Chondrocyte (in vitro differentiated cells): ENCODE data around the gene PTPRN2. TPM values are rescaled to one million over a fixed set of nuclear protein-coding genes. Genes with fewer than 3 reads are reported as not detected.

Experiments used
- DNase-seq: peaks from one replicate; pipeline ENCODE4 v3.0.0; 2021; ENCODE audit warnings: mixed read lengths, low spot score
- H3K27ac Mint-ChIP-seq: one replicate; pipeline ENCODE4 v1.8.0; 2021; ENCODE audit warnings: mild to moderate bottlenecking, moderate library complexity, mixed read lengths; ENCODE audit not compliant: unreplicated experiment
- H3K27me3 Mint-ChIP-seq: 2 replicates; pipeline ENCODE4 v1.8.0; 2021; ENCODE audit warnings: low read depth, mixed read lengths
- H3K36me3 Mint-ChIP-seq: 2 replicates; pipeline ENCODE4 v1.8.0; 2021; ENCODE audit warnings: low read depth, mixed read lengths
- H3K4me1 Mint-ChIP-seq: 2 replicates; pipeline ENCODE4 v1.8.0; 2021; ENCODE audit warnings: low read depth, mild to moderate bottlenecking, mixed read lengths
- H3K4me3 Mint-ChIP-seq: one replicate; pipeline ENCODE4 v1.8.0; 2021; ENCODE audit warnings: mild to moderate bottlenecking, moderate library complexity, mixed read lengths; ENCODE audit not compliant: unreplicated experiment
- H3K9me3 Mint-ChIP-seq: 2 replicates; pipeline ENCODE4 v1.8.0; 2021; ENCODE audit warnings: low read depth, mixed read lengths
- total RNA-seq: library from RNA; stranded (reverse); gene quantifications from 3 replicates; pipeline ENCODE4 v1.2.1, GENCODE V29; 2021
- TF ChIP-seq, protein P1 (sequence below): fragments of 200-600 bp; sonication (generic); IDR thresholded peaks from 2 replicates; pipeline ENCODE4 v1.5.0; 2021; ENCODE audit warnings: antibody characterized with exemption, mild to moderate bottlenecking, moderate library complexity

The PTPRN2 gene
- total RNA-seq, 1 donor from 2014 or later: 0.30 TPM

DNA sequence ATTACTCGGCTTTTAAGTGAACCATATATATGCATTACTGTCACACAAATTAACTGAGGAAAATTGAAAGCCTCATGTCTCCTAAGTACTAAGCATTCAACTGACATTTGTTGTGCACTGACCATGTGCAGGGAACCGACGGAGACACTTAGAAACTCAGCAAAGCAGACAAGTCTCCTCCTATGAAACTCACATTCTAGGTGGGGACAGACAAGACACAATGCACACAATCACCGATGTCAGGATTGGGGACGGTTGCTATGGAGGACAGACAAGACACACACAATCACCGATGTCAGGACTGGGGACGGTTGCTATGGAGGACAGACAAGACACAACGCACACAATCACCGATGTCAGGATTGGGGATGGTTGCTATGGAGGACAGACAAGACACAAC, 134.0 kb downstream of the PTPRN2 start:
- Mint-ChIP-seq H3K27ac (no peak overlapping the region), H3K36me3 (no peaks in the 10 kb centered on the region), H3K9me3 (peaks cover 27% of the 10 kb centered on the region), H3K4me1 (no peaks in the 10 kb centered on the region), H3K27me3 (no peaks in the 10 kb centered on the region), H3K4me3 (no peak overlapping the region)
- TF ChIP-seq, protein P1, sequence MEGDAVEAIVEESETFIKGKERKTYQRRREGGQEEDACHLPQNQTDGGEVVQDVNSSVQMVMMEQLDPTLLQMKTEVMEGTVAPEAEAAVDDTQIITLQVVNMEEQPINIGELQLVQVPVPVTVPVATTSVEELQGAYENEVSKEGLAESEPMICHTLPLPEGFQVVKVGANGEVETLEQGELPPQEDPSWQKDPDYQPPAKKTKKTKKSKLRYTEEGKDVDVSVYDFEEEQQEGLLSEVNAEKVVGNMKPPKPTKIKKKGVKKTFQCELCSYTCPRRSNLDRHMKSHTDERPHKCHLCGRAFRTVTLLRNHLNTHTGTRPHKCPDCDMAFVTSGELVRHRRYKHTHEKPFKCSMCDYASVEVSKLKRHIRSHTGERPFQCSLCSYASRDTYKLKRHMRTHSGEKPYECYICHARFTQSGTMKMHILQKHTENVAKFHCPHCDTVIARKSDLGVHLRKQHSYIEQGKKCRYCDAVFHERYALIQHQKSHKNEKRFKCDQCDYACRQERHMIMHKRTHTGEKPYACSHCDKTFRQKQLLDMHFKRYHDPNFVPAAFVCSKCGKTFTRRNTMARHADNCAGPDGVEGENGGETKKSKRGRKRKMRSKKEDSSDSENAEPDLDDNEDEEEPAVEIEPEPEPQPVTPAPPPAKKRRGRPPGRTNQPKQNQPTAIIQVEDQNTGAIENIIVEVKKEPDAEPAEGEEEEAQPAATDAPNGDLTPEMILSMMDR: no peak
- DNase-seq: no peak

DNA sequence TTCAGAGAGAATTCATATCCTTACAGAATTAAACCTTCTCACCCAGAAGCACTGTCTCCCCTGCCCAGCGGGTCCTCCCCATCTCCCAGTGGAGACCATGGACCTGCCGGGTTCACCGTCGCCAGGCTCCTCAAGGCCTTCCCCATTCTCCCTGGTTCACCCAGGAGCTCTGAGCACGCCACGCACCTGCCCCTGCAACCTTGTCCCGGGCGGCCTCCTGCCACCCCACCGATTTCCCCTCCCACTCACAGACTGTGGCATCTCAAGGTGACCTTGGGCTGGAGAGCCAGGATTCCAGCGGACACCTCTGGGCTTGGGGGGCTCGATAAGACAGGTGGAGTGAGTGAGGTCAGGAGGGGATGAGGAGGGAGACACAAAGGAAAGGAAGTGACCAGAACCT, 135.3 kb downstream of the PTPRN2 start:
- peaks cover 19% of the 10 kb centered on the region for H3K9me3 Mint-ChIP-seq
- TF ChIP-seq, protein P1: no peak
- no peaks in the 10 kb centered on the region for H3K4me1 Mint-ChIP-seq

DNA sequence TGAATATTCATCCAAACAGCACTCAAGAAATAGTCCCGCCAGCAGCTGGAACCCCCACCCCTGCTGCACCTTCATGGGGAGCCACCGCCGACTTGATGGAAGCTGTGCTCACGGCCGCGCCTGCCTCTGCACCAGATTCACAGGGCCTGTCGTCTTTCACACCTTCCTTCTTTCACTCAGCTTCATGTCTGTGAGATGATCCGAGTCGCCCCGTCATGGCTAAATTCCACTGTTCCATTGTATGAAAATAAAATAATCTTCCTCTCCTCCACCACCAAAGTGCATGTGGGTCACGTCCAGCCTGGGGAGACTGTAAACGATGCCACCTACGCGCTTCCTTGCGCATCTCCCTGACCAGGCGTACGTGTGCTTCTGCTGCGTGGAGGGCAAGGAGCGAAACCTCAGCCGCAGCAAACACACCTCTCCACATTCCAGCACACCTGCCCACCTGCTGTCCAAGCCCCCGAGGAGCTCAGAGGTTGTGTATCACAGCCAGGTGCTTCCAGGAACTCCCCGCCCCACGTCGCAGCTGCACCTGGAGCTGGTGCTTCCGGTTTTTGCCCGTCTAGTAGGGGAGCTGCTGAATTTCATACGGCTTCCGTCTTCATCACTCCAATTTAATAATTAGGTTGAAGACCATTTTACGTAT, 137.0 kb downstream of the PTPRN2 start:
- no peak overlapping the region for H3K4me3 Mint-ChIP-seq
- TF ChIP-seq, protein P1: no peak
- DNase-seq: no peak
- no peaks in the 10 kb centered on the region for H3K4me1 Mint-ChIP-seq
- H3K36me3 Mint-ChIP-seq: no peaks in the 10 kb centered on the region
- H3K27me3 Mint-ChIP-seq: no peaks in the 10 kb centered on the region
- H3K27ac Mint-ChIP-seq: no peak overlapping the region
- peaks cover 6% of the 10 kb centered on the region for H3K9me3 Mint-ChIP-seq

More for the DNA sequence above, 135.3 kb downstream of the PTPRN2 start:
- Mint-ChIP-seq H3K27ac (no peak overlapping the region), H3K27me3 (no peaks in the 10 kb centered on the region), H3K4me3 (no peak overlapping the region), H3K36me3 (no peaks in the 10 kb centered on the region)
- DNase-seq: no peak

DNA sequence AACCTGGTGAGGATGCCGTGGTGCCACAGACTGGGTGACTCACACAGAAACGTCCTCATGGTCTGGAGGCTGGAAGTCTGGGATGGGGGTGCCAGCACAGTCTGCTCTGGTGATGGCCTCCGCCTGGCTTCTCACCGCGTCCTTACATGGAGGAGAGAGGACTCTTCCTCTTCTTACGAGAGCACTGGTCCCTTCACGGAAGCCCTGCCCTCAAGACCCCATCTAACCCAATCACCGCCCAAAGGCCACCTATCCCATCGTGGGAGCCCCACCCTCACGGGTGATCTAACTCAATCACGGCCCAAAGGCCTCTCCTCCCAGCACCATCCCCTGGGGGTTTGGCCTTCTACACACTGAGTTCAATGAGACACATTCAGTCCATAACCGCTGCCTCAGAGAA, 137.7 kb downstream of the PTPRN2 start:
- Mint-ChIP-seq H3K27ac (no peak overlapping the region), H3K36me3 (no peaks in the 10 kb centered on the region), H3K27me3 (no peaks in the 10 kb centered on the region), H3K4me3 (no peak overlapping the region), H3K4me1 (no peaks in the 10 kb centered on the region), H3K9me3 (peaks cover 6% of the 10 kb centered on the region)
- TF ChIP-seq, protein P1: no peak
- no peak for DNase-seq

DNA sequence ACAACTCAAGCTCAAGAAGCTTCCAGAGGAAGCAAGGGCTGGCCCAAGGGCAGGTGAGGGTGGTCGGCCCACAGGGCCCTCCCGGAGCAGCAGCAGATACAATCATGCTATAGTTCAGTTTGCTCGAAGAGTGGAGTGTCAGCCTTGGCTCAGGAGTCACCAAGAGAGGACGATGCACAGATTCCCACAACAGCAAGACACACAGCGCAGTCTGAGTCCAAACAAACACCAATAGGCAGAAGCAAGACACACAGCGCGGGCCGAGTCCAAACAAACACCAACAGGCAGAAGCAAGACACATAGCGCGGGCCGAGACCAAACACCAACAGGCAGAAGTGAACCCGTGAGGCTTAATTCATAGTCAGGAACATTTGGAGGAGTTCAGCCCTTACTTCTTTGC, 138.4 kb downstream of the PTPRN2 start:
- no peak overlapping the region for H3K4me3 Mint-ChIP-seq
- H3K9me3 Mint-ChIP-seq: no peaks in the 10 kb centered on the region
- DNase-seq: no peak

More for the DNA sequence above, 138.4 kb downstream of the PTPRN2 start:
- H3K27me3 Mint-ChIP-seq: no peaks in the 10 kb centered on the region
- TF ChIP-seq, protein P1: no peak
- no peaks in the 10 kb centered on the region for H3K36me3 Mint-ChIP-seq
- H3K4me1 Mint-ChIP-seq: no peaks in the 10 kb centered on the region
- no peak overlapping the region for H3K27ac Mint-ChIP-seq
